SK-MEL-5 (cell line): ENCODE measurements around the gene NLGN1. TPM values are rescaled to one million over a fixed set of nuclear protein-coding genes. Genes with fewer than 3 reads are reported as not detected.

Experiments
- DNase-seq: peaks from one replicate; pipeline ENCODE4 v3.0.0-alpha.2; 2016; ENCODE audit warnings: low read depth, low spot score
- in situ Hi-C: cut with HindIII; loops from 2 replicates; pipeline ENCODE4 v1.10.0; 2016; ENCODE audit warnings: low sequenced_read_pairs, high pct_unique_total_duplicates, low pct_unique_long_range_greater_than_20kb
- total RNA-seq: library from RNA; depleted of rRNA; stranded (reverse); fragments of >200 nt; shearing (Covaris generic); gene quantifications from 2 replicates; pipeline ENCODE4 v1.2.3, GENCODE V29; 2014

Gene NLGN1
- total RNA-seq, 1 experiment from 2014 or later, result 35.2 TPM

GRCh38 chr3:173761161-173761560 is 363.6 kb downstream of the NLGN1 start:
- no peak for DNase-seq
- in situ Hi-C loops, result loop anchor here (25.0 kb wide), 1 partner anchor 101 kb away; no protein-coding TSS in a partner anchor

DNA sequence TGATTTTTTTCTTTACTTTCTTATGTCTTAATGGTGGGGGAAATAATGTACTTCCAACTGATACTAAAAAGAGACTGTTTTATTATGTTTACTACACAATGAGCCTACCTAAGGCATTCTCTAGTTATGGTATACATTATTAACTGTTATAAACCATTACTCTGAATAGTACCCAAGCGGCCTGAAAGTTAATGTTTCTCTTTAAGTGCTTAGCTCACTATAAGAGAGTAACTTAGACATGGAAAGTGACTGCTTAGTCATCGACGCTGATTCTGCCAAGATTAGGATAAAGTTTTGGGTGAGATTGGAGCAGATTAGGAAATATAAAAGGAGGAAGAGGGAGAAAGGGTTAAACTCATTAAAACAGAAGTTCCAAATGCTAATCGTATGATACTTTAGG is 365.0 kb downstream of the NLGN1 start:
- DNase-seq, result no peak
- in situ Hi-C loops, result loop anchor here (25.0 kb wide), 1 partner anchor 100 kb away; no protein-coding TSS in a partner anchor

GRCh38 chr3:173770011-173770410 is 372.5 kb downstream of the NLGN1 start:
- in situ Hi-C loops, result loop anchor here (25.0 kb wide), 1 partner anchor 92 kb away; no protein-coding TSS in a partner anchor
- no peak for DNase-seq

- no peak for DNase-seq
- in situ Hi-C loops, result loop anchor here (25.0 kb wide), 1 partner anchor 91 kb away; no protein-coding TSS in a partner anchor
These were observed 373.4 kb downstream of the NLGN1 start for GRCh38 chr3:173770796-173771573.

GRCh38 chr3:173773800-173774199 is 376.3 kb downstream of the NLGN1 start:
- in situ Hi-C loops, result loop anchor here (25.0 kb wide), 1 partner anchor 89 kb away; no protein-coding TSS in a partner anchor

DNA sequence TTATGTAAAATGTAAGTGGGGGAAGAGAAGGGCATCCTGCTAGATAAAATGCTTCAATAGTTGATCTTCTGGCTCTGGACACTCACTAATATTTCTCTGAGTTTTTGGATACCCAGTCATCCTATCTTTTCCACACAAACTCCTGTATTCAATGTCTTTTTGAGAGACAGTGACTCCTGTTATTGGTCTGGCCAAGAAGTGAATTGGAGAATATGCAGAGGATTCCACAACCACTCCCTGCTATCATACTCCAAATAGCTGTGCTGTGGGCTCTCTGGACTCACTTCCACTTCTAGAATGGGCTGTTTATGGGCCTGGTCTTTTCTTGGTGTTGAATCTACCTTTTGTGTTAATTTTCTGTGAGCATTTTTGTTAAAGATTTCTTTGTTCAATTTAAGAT is 376.8 kb downstream of the NLGN1 start:
- peak; percentile 44 for DNase-seq
- in situ Hi-C loops, result loop anchor here (25.0 kb wide), 1 partner anchor 88 kb away; no protein-coding TSS in a partner anchor

More at GRCh38 chr3:173773800-173774199, 376.3 kb downstream of the NLGN1 start:
- DNase-seq, result peak; percentile 56

- in situ Hi-C loops, result no loop called here
- no peak for DNase-seq
These were observed 380.7 kb downstream of the NLGN1 start for GRCh38 chr3:173778251-173778650.

- no peak for DNase-seq
- in situ Hi-C loops, result no loop called here
These were observed 382.5 kb downstream of the NLGN1 start for GRCh38 chr3:173780067-173780466.

GRCh38 chr3:173785004-173785403 is 387.5 kb downstream of the NLGN1 start:
- DNase-seq, result peak; percentile 46

DNA sequence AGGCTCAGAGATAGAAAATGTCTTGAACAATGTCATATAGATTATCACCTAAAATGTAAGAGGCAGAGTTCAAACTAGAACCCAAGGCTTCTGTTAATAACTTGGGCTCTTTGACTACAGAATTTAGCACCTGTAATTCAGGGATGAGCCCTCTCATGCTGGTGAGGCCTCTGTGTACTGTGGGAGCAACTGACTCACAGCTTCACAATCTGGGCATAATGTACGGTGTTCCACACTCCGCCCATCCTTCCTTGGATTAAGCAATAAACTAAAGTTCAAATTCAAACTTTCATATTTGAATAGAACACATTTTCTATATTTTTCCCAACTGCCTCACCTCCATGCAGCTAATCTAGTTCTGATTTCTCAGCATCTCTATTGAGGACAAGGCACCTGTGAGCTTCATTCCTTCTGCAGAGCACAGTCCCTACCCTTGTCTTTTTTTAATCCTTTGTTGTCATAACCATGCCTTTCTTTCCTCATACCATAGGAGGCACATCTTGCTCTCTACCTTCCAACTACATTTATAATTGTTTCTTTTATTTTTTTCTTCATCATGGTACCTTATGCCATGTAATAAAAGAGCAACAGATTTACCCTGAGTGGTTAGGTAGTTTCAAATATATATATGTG is 392.1 kb downstream of the NLGN1 start:
- in situ Hi-C loops, result no loop called here
- DNase-seq, result no peak

More at GRCh38 chr3:173785004-173785403, 387.5 kb downstream of the NLGN1 start:
- in situ Hi-C loops, result no loop called here

GRCh38 chr3:173793963-173794362 is 396.4 kb downstream of the NLGN1 start:
- in situ Hi-C loops, result no loop called here
- DNase-seq, result no peak

DNA sequence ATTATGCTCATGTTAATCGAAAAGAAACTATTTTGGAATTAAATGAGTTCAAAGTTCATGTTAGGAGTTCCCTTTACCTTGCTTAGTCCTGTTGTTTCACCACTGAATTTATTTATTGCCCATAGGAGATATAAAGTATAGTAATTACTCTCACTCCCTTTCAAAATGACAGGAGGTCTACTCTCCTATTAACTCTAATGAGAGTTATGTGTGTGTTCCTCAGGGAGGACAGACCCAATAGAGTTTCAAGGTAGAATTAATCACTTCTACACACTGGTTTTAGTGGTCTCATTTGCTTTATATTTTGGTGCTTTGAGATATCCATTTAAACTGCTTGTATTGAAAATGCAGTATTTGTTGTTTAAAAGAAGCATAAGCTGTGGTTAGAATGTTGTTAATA is 398.9 kb downstream of the NLGN1 start:
- in situ Hi-C loops, result no loop called here

DNA sequence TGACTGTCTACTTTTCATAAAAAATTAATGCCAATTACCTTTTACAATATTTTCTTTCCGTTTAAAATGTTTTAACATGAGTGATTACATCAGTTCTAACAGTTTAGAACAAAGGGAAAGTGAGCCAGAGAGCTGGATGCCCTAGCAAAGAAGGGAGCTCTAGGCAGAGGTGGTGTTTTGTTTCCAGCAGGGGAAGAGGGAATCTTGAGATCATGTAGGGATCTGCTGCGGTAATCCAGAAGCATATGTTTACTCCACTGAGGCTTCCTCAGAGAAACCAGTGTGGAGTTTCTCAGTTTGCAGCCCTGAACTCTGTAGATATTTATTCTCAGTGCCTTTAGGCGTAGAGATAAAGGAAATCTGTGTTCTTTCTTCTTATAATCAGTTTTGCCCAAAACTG is 399.3 kb downstream of the NLGN1 start:
- DNase-seq, result no peak
- in situ Hi-C loops, result no loop called here

More for the DNA sequence above, 398.9 kb downstream of the NLGN1 start:
- no peak for DNase-seq

DNA sequence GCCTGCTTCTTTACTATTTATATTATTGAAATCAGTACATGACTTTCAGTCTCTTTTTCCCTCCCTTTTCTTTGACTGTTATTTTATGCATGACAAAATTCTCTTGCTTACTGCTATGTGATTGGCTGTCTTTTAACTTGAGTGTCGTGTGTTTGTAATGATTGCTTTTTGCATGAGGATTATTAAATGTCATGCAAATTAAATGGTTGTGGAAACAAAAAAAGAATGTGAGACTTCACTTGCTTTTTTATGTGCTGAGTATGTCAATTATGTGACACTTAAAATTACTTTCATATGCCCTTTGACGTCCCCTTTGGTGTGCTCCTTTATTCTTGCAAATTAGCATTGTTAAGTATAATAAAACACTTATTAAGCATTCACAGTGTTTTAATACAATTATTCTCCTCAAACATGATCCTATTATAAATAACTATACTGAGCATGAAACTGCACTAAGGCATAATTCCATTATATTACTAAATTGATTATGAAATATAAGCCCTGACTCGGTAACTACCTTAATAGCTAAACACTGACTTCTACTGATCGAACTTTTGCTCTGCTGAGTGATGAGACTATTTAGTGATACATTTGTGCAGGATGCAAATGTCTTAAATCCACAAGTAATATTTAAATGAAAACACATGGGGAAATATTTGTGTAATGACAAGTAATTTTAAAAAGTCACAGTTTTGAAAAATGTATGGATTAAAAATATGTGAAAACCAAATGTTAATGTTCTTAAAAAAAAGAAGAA is 401.7 kb downstream of the NLGN1 start:
- in situ Hi-C loops, result no loop called here
- DNase-seq, result no peak

- DNase-seq, result no peak
- in situ Hi-C loops, result no loop called here
These were observed 402.6 kb downstream of the NLGN1 start for GRCh38 chr3:173800154-173800553.

GRCh38 chr3:173814809-173815208 is 417.3 kb downstream of the NLGN1 start:
- in situ Hi-C loops, result no loop called here
- no peak for DNase-seq

GRCh38 chr3:173819368-173819767 is 421.8 kb downstream of the NLGN1 start:
- in situ Hi-C loops, result no loop called here
- no peak for DNase-seq

- in situ Hi-C loops, result no loop called here
- no peak for DNase-seq
These were observed 426.4 kb downstream of the NLGN1 start for GRCh38 chr3:173823911-173824460.
